Suprapubic skin (tissue), 4 donors: ENCODE results near the gene KIF20B.

Source experiments
- CTCF ChIP-seq, 2 donors: fragments of 200-600 bp in 1 of 2; fragments of 450-650 bp in 1 of 2; sonication (generic) in 1 of 2; IDR thresholded peaks; one replicate each; pipeline ENCODE4 v1.5.1; 2016 to 2019; ENCODE audit warnings: antibody characterized with exemption in 2 of 2, mild to moderate bottlenecking in 1 of 2, moderate library complexity in 1 of 2
- EP300 ChIP-seq: sonication (generic); formaldehyde crosslinking; IDR thresholded peaks from one replicate; pipeline ENCODE4 v1.6.1; 2017; ENCODE audit warnings: antibody characterized with exemption
- POLR2A ChIP-seq, 2 donors: fragments of 450-650 bp; IDR thresholded peaks; one replicate each; pipeline ENCODE4 v1.6.1; 2017; ENCODE audit warnings: antibody characterized with exemption in 2 of 2, mild to moderate bottlenecking in 2 of 2, moderate library complexity in 2 of 2
- POLR2AphosphoS5 ChIP-seq, 3 donors: sonication (generic); formaldehyde crosslinking; IDR thresholded peaks; one replicate each; pipeline ENCODE4 v1.6.1; 2017; ENCODE audit warnings: antibody characterized with exemption in 3 of 3

GRCh38 chr10:89815049-89815853 is 113.9 kb downstream of the KIF20B start:
- TF ChIP-seq CTCF (IDR thresholded peaks at IDR 0.05) (no peak), POLR2A (IDR thresholded peaks at IDR 0.05) (no peak), EP300 (no peak), POLR2AphosphoS5 (IDR thresholded peaks at IDR 0.05) (no peak)
